Keratinocyte (primary cell): ENCODE results near the gene CD247. TPM values are rescaled to one million over a fixed set of nuclear protein-coding genes. Genes with fewer than 3 reads are reported as not detected.

ENCODE experiments used
- DNase-seq: peaks from one replicate; pipeline ENCODE4 v3.0.0-alpha.2; 2011; ENCODE audit warnings: low read depth, missing footprints, low spot score
- FAIRE-seq: peaks from 2 replicates; lab custom pipeline; 2011; peaks lifted over from hg19 to GRCh38; lab: Jason Lieb, UNC
- H2AFZ ChIP-seq: 2 replicates; pipeline ENCODE4 v1.6.0; 2012; ENCODE audit warnings: low read length, control low read depth, inconsistent platforms; ENCODE audit not compliant: control insufficient read depth
- H3K27ac ChIP-seq: 2 replicates; pipeline ENCODE4 v1.5.1; 2011; ENCODE audit warnings: low read length; ENCODE audit not compliant: control insufficient read depth, insufficient read depth
- H3K27me3 ChIP-seq: 3 replicates; pipeline ENCODE4 v1.6.0; 2011; ENCODE audit warnings: low read length; ENCODE audit not compliant: control insufficient read depth, insufficient read depth; ENCODE audit errors: extremely low read depth
- H3K36me3 ChIP-seq, 2 experiments: 2 replicates in 1 of 2; 3 replicates in 1 of 2; pipeline ENCODE4 v1.5.1; 2011; ENCODE audit warnings: low read length in 2 of 2, mild to moderate bottlenecking in 1 of 2; ENCODE audit not compliant: control insufficient read depth in 2 of 2, insufficient read depth in 2 of 2; ENCODE audit errors: extremely low read depth in 1 of 2
- H3K4me1 ChIP-seq: 3 replicates; pipeline ENCODE4 v1.5.1; 2011; ENCODE audit warnings: low read length; ENCODE audit not compliant: control insufficient read depth, insufficient read depth; ENCODE audit errors: extremely low read depth
- H3K4me2 ChIP-seq: 3 replicates; pipeline ENCODE4 v1.6.0; 2011; ENCODE audit warnings: low read depth, low read length; ENCODE audit not compliant: control insufficient read depth, insufficient read depth; ENCODE audit errors: extremely low read depth
- H3K4me3 ChIP-seq, 3 experiments: fragments of 200-600 bp in 1 of 3; sonication (generic) in 1 of 3; 2 replicates in 2 of 3; 3 replicates in 1 of 3; pipeline ENCODE4 v1.5.1; 2011 to 2016; ENCODE audit warnings: low read length in 3 of 3, mild to moderate bottlenecking in 3 of 3, control low read depth in 2 of 3, inconsistent platforms in 1 of 3, low read depth in 1 of 3, mixed read lengths in 1 of 3, mixed run types in 1 of 3, moderate library complexity in 1 of 3; ENCODE audit not compliant: control insufficient read depth in 2 of 3, insufficient read depth in 2 of 3; ENCODE audit errors: extremely low read depth in 1 of 3
- H3K79me2 ChIP-seq: 2 replicates; pipeline ENCODE4 v1.6.0; 2012; ENCODE audit warnings: low read length; ENCODE audit not compliant: control insufficient read depth, insufficient read depth
- H3K9ac ChIP-seq: 3 replicates; pipeline ENCODE4 v1.6.0; 2011; ENCODE audit warnings: low read length; ENCODE audit not compliant: control insufficient read depth, insufficient read depth; ENCODE audit errors: extremely low read depth
- H3K9me1 ChIP-seq: 3 replicates; pipeline ENCODE4 v1.6.0; 2011; ENCODE audit warnings: low read length; ENCODE audit not compliant: control insufficient read depth, insufficient read depth; ENCODE audit errors: extremely low read depth
- H3K9me3 ChIP-seq: 2 replicates; pipeline ENCODE4 v1.5.1; 2012; ENCODE audit warnings: low read depth, low read length; ENCODE audit not compliant: control insufficient read depth
- H4K20me1 ChIP-seq: 3 replicates; pipeline ENCODE4 v1.6.0; 2011; ENCODE audit warnings: low read length; ENCODE audit not compliant: control insufficient read depth, insufficient read depth; ENCODE audit errors: extremely low read depth
- CTCF ChIP-seq, 3 experiments: IDR thresholded peaks in 1 of 3; conservative IDR thresholded peaks in 1 of 3; optimal IDR thresholded peaks in 1 of 3; 2 replicates in 2 of 3; 3 replicates in 1 of 3; pipeline versions ENCODE3 to v1.5.1; 2011; ENCODE audit warnings: low read length in 3 of 3, mild to moderate bottlenecking in 3 of 3, moderate library complexity in 2 of 3, control low read depth in 1 of 3, inconsistent platforms in 1 of 3; ENCODE audit not compliant: insufficient read depth in 2 of 3; ENCODE audit errors: extremely low read depth in 1 of 3
- EZH2 ChIP-seq: IDR thresholded peaks from one replicate; pipeline ENCODE4 v1.6.1; 2012; ENCODE audit warnings: inconsistent platforms, mild to moderate bottlenecking, low read length, moderate library complexity
- dilution Hi-C: fragments of 300-500 bp; cut with MboI; formaldehyde crosslinking; loops from one replicate; pipeline ENCODE4 v1.7.0; 2020; ENCODE audit warnings: low sequenced_read_pairs; ENCODE audit not compliant: extremely low pct_ligation_motif_present
- polyA plus RNA-seq, 5 experiments: library from polyadenylated mRNA; depleted of rRNA in 3 of 5; stranded (reverse) in 3 of 5; stranded (forward) in 1 of 5; unstranded in 1 of 5; fragments of >200 nt; gene quantifications; 1 replicate in 1 of 5; 2 replicates in 3 of 5; 3 replicates in 1 of 5; pipeline versions ENCODE4 v1.2.1 to v1.2.3, GENCODE V29; 2011 to 2012; ENCODE audit warnings: missing spikeins in 2 of 5, low read depth in 1 of 5, low replicate concordance in 1 of 5

The CD247 gene
- polyA plus RNA-seq, 1 donor (not counting 4 experiments of a cell fraction or from before 2014, with no cell fraction given) = not detected

- Histone ChIP-seq H3K4me3 (no peak overlapping the region), H3K79me2 (no peaks in the 10 kb centered on the region), H3K27ac (no peak overlapping the region), H4K20me1 (no peaks in the 10 kb centered on the region), H3K27me3 (no peaks in the 10 kb centered on the region), H2AFZ (no peak overlapping the region), H3K36me3 (no peaks in the 10 kb centered on the region), H3K9ac (no peak overlapping the region), H3K4me2 (no peak overlapping the region), H3K9me1 (no peaks in the 10 kb centered on the region), H3K9me3 (no peaks in the 10 kb centered on the region), H3K4me1 (no peaks in the 10 kb centered on the region)
- FAIRE-seq = no peak
- dilution Hi-C loops = no loop called here
- no peak for TF ChIP-seq CTCF (optimal IDR thresholded peaks at IDR 0.05 in 1 of 3, IDR thresholded peaks at IDR 0.05 in 1 of 3, conservative IDR thresholded peaks at IDR 0.05 in 1 of 3; ENCODE audit: extremely low read depth in 1 of 3, insufficient read depth in 2 of 3, low read length in 3 of 3)
- TF ChIP-seq EZH2 = no peak
- DNase-seq = no peak
Measured at GRCh38 chr1:167486090-167486824, 32.1 kb downstream of the CD247 start.

- TF ChIP-seq CTCF (optimal IDR thresholded peaks at IDR 0.05 in 1 of 3, IDR thresholded peaks at IDR 0.05 in 1 of 3, conservative IDR thresholded peaks at IDR 0.05 in 1 of 3; ENCODE audit: extremely low read depth in 1 of 3, insufficient read depth in 2 of 3, low read length in 3 of 3) = no peak
- TF ChIP-seq EZH2 = no peak
- dilution Hi-C loops = no loop called here
- no peak for FAIRE-seq
Measured at GRCh38 chr1:167484726-167485502, 33.4 kb downstream of the CD247 start.

More at GRCh38 chr1:167484726-167485502, 33.4 kb downstream of the CD247 start:
- H2AFZ ChIP-seq = no peak overlapping the region
- no peaks in the 10 kb centered on the region for H3K9me3 ChIP-seq
- no peaks in the 10 kb centered on the region for H3K27me3 ChIP-seq
- H3K4me1 ChIP-seq = no peaks in the 10 kb centered on the region
- no peaks in the 10 kb centered on the region for H4K20me1 ChIP-seq
- H3K9me1 ChIP-seq = no peaks in the 10 kb centered on the region
- DNase-seq = no peak
- H3K36me3 ChIP-seq = no peaks in the 10 kb centered on the region
- no peak overlapping the region for H3K4me3 ChIP-seq
- H3K79me2 ChIP-seq = no peaks in the 10 kb centered on the region
- no peak overlapping the region for H3K27ac ChIP-seq
- no peak overlapping the region for H3K9ac ChIP-seq
- H3K4me2 ChIP-seq = no peak overlapping the region
